Neural cell (in vitro differentiated cells): Measurements from ENCODE around the gene ERC2. TPM values are rescaled to one million over a fixed set of nuclear protein-coding genes. Genes with fewer than 3 reads are reported as not detected.

Experiments
- H2AFZ ChIP-seq: fragments of 200-600, 300-800 bp; sonication (generic), shearing (Covaris generic); 2 replicates; pipeline ENCODE4 v1.6.0; 2014; ENCODE audit warnings: low read depth, mild to moderate bottlenecking, antibody characterized with exemption, low read length, moderate library complexity
- H3F3A ChIP-seq: fragments of 200-600 bp; shearing (Covaris generic); 2 replicates; pipeline ENCODE4 v1.6.1; 2016; ENCODE audit warnings: mild to moderate bottlenecking, moderate library complexity, mixed read lengths, antibody characterized with exemption, low read length; ENCODE audit not compliant: insufficient read depth, poor library complexity, severe bottlenecking
- H3K27ac ChIP-seq: fragments of 200-600, 300-800 bp; sonication (generic), shearing (Covaris generic); 2 replicates; pipeline ENCODE4 v1.5.1; 2014; ENCODE audit warnings: mild to moderate bottlenecking, low read length, moderate library complexity
- H3K27me3 ChIP-seq: fragments of 300-800, 200-600 bp; sonication (generic), shearing (Covaris generic); 2 replicates; pipeline ENCODE4 v1.6.0; 2014; ENCODE audit warnings: mild to moderate bottlenecking, low read depth, low read length, moderate library complexity; ENCODE audit not compliant: insufficient read depth
- H3K36me3 ChIP-seq: fragments of 300-800, 200-600 bp; sonication (generic), shearing (Covaris generic); 2 replicates; pipeline ENCODE4 v1.5.1; 2014; ENCODE audit warnings: mild to moderate bottlenecking, antibody characterized with exemption, low read length, moderate library complexity; ENCODE audit not compliant: insufficient read depth
- H3K4me2 ChIP-seq: fragments of 300-800, 200-600 bp; sonication (generic), shearing (Covaris generic); 2 replicates; pipeline ENCODE4 v1.6.0; 2014; ENCODE audit warnings: mild to moderate bottlenecking, low read length
- H3K4me3 ChIP-seq: fragments of 300-800, 200-600 bp; sonication (generic), shearing (Covaris generic); 2 replicates; pipeline ENCODE4 v1.5.1; 2014; ENCODE audit warnings: mild to moderate bottlenecking, low read length, moderate library complexity
- H3K79me2 ChIP-seq: fragments of 200-600 bp; shearing (Covaris generic); replicated peaks from 2 replicates; pipeline ENCODE4 v1.6.0; 2014; ENCODE audit warnings: mild to moderate bottlenecking, low read length, moderate library complexity; ENCODE audit not compliant: insufficient read depth
- H3K9ac ChIP-seq: fragments of 300-800, 200-600 bp; sonication (generic), shearing (Covaris generic); 2 replicates; pipeline ENCODE4 v1.6.1; 2016; ENCODE audit warnings: mild to moderate bottlenecking, low read length, mixed read lengths
- H3K9me2 ChIP-seq: fragments of 200-600 bp; shearing (Covaris generic); 2 replicates; pipeline ENCODE4 v1.6.1; 2016; ENCODE audit warnings: mild to moderate bottlenecking, low read length, mixed read lengths; ENCODE audit not compliant: insufficient read depth
- H3K9me3 ChIP-seq: fragments of 200-600, 300-800 bp; sonication (generic), shearing (Covaris generic); 2 replicates; pipeline ENCODE4 v1.6.1; 2016; ENCODE audit warnings: mild to moderate bottlenecking, mixed run types, low read length, moderate library complexity, mixed read lengths
- H4K20me1 ChIP-seq: fragments of 200-600 bp; shearing (Covaris generic); 2 replicates; pipeline ENCODE4 v1.6.1; 2016; ENCODE audit warnings: mild to moderate bottlenecking, mixed run types; ENCODE audit not compliant: insufficient read depth
- EP300 ChIP-seq: fragments of 450-650 bp; conservative IDR thresholded peaks from 2 replicates; pipeline ENCODE4 v1.6.1; 2014; ENCODE audit warnings: antibody characterized with exemption, mild to moderate bottlenecking, moderate library complexity; ENCODE audit not compliant: poor library complexity, severe bottlenecking
- EZH2 ChIP-seq: fragments of 200-600, 300-800 bp; shearing (Covaris generic), sonication (generic); IDR thresholded peaks from 2 replicates; pipeline ENCODE4 v1.6.1; 2014; ENCODE audit warnings: antibody characterized with exemption, low read length, borderline replicate concordance, mild to moderate bottlenecking; ENCODE audit not compliant: insufficient read depth, poor library complexity, severe bottlenecking
- MXI1 ChIP-seq: fragments of 450-650 bp; conservative IDR thresholded peaks from 2 replicates; pipeline ENCODE4 v1.6.1; 2014; ENCODE audit warnings: antibody characterized with exemption, mild to moderate bottlenecking; ENCODE audit not compliant: poor library complexity, severe bottlenecking
- POLR2AphosphoS5 ChIP-seq: IDR thresholded peaks from 2 replicates; pipeline ENCODE4 v1.6.1; 2012
- RAD21 ChIP-seq: fragments of 450-650 bp; conservative IDR thresholded peaks from 2 replicates; pipeline ENCODE4 v1.6.1; 2014; ENCODE audit warnings: antibody characterized with exemption, mild to moderate bottlenecking, moderate library complexity
- SMC3 ChIP-seq: fragments of 450-650 bp; conservative IDR thresholded peaks from 2 replicates; pipeline ENCODE4 v1.6.1; 2014; ENCODE audit warnings: antibody characterized with exemption, mild to moderate bottlenecking, moderate library complexity; ENCODE audit not compliant: poor library complexity
- TAF1 ChIP-seq: IDR thresholded peaks from 2 replicates; pipeline ENCODE4 v1.6.1; 2012; ENCODE audit warnings: low read depth
- polyA plus RNA-seq: library from polyadenylated mRNA; depleted of rRNA; stranded (reverse); fragments of >200 nt; gene quantifications from 2 replicates; pipeline ENCODE4 v1.2.3, GENCODE V29; 2014
- TF ChIP-seq, protein P1 (sequence below): IDR thresholded peaks from 2 replicates; pipeline ENCODE4 v1.6.1; 2012; ENCODE audit warnings: borderline replicate concordance
- TF ChIP-seq, protein P2 (sequence below): fragments of 450-650 bp; IDR thresholded peaks from 2 replicates; pipeline ENCODE4 v1.5.1; 2014; ENCODE audit warnings: antibody characterized with exemption, mild to moderate bottlenecking, moderate library complexity; ENCODE audit not compliant: poor library complexity, severe bottlenecking

The ERC2 gene
- polyA plus RNA-seq, 1 donor from 2014 or later: 60.4 TPM

DNA sequence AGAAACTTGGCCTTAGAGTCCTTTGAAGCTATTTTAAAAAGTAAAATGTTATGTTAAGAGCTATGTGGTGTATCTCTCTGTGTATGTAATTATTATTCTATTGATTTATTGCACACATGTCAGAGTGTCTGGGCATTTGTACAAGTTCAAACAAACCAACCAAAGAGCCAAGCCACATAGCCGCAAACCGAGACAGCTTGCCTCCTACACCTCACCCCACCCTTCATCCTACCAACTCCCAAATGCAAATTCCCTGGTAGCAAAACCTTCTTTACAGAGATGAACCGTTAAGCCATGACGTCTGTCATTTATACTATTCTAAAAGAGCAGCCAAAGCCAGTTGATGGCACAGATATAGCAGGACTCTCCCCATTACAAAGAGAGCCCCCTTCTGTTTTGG is 332.3 kb downstream of the ERC2 start:
- no peaks in the 10 kb centered on the region for H3F3A ChIP-seq
- H3K27ac ChIP-seq: no peak overlapping the region
- no peaks in the 10 kb centered on the region for H3K79me2 ChIP-seq
- no peak overlapping the region for H3K9ac ChIP-seq
- no peak for TF ChIP-seq MXI1
- TF ChIP-seq EP300: no peak
- TF ChIP-seq, protein P1, sequence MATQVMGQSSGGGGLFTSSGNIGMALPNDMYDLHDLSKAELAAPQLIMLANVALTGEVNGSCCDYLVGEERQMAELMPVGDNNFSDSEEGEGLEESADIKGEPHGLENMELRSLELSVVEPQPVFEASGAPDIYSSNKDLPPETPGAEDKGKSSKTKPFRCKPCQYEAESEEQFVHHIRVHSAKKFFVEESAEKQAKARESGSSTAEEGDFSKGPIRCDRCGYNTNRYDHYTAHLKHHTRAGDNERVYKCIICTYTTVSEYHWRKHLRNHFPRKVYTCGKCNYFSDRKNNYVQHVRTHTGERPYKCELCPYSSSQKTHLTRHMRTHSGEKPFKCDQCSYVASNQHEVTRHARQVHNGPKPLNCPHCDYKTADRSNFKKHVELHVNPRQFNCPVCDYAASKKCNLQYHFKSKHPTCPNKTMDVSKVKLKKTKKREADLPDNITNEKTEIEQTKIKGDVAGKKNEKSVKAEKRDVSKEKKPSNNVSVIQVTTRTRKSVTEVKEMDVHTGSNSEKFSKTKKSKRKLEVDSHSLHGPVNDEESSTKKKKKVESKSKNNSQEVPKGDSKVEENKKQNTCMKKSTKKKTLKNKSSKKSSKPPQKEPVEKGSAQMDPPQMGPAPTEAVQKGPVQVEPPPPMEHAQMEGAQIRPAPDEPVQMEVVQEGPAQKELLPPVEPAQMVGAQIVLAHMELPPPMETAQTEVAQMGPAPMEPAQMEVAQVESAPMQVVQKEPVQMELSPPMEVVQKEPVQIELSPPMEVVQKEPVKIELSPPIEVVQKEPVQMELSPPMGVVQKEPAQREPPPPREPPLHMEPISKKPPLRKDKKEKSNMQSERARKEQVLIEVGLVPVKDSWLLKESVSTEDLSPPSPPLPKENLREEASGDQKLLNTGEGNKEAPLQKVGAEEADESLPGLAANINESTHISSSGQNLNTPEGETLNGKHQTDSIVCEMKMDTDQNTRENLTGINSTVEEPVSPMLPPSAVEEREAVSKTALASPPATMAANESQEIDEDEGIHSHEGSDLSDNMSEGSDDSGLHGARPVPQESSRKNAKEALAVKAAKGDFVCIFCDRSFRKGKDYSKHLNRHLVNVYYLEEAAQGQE: no peak
- TF ChIP-seq POLR2AphosphoS5: no peak
- TF ChIP-seq SMC3: no peak
- TF ChIP-seq, protein P2, sequence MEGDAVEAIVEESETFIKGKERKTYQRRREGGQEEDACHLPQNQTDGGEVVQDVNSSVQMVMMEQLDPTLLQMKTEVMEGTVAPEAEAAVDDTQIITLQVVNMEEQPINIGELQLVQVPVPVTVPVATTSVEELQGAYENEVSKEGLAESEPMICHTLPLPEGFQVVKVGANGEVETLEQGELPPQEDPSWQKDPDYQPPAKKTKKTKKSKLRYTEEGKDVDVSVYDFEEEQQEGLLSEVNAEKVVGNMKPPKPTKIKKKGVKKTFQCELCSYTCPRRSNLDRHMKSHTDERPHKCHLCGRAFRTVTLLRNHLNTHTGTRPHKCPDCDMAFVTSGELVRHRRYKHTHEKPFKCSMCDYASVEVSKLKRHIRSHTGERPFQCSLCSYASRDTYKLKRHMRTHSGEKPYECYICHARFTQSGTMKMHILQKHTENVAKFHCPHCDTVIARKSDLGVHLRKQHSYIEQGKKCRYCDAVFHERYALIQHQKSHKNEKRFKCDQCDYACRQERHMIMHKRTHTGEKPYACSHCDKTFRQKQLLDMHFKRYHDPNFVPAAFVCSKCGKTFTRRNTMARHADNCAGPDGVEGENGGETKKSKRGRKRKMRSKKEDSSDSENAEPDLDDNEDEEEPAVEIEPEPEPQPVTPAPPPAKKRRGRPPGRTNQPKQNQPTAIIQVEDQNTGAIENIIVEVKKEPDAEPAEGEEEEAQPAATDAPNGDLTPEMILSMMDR: no peak
- TF ChIP-seq TAF1: no peak
- TF ChIP-seq EZH2: no peak
- H3K27me3 ChIP-seq: no peaks in the 10 kb centered on the region
- H2AFZ ChIP-seq: no peak overlapping the region
- no peaks in the 10 kb centered on the region for H3K9me2 ChIP-seq
- no peaks in the 10 kb centered on the region for H4K20me1 ChIP-seq
- no peak overlapping the region for H3K4me2 ChIP-seq
- no peaks in the 10 kb centered on the region for H3K9me3 ChIP-seq
- H3K36me3 ChIP-seq: peaks cover 5% of the 10 kb centered on the region
- no peak overlapping the region for H3K4me3 ChIP-seq

DNA sequence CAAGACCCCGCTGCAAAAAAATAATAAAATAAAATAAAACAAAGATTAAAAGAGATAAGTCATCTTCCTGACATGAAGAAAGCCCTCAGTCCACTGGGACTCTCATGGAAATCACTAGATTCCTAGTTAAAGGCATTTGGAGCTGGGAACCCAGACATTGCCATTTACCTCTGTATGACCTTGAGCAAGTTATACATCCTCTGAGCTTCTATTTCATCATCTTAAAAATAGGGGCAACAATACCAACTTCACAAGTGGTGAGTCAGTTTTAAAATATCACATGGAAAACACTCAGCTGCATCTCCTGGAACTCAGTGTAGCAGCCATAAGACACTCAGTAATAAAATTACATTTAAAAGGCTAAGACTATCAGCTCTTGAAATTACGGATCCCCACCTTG is 334.8 kb downstream of the ERC2 start:
- H3K27ac ChIP-seq: no peak overlapping the region
- no peak overlapping the region for H3K4me3 ChIP-seq
- no peak overlapping the region for H2AFZ ChIP-seq
- H3K4me2 ChIP-seq: no peak overlapping the region
- TF ChIP-seq TAF1 (no peak), POLR2AphosphoS5 (no peak), MXI1 (no peak), EP300 (no peak), RAD21 (no peak), SMC3 (no peak), EZH2 (no peak)
- TF ChIP-seq, protein P1: no peak
- TF ChIP-seq, protein P2: no peak
- peaks cover under 1% of the 10 kb centered on the region for H3K36me3 ChIP-seq
- H3K9me3 ChIP-seq: no peaks in the 10 kb centered on the region
- H3K9ac ChIP-seq: no peak overlapping the region
- no peaks in the 10 kb centered on the region for H3K27me3 ChIP-seq
- no peaks in the 10 kb centered on the region for H3K79me2 ChIP-seq
- no peaks in the 10 kb centered on the region for H4K20me1 ChIP-seq
- no peaks in the 10 kb centered on the region for H3K9me2 ChIP-seq
- H3F3A ChIP-seq: no peaks in the 10 kb centered on the region
